C4-2B (cell line): ENCODE data around the gene COPS8.

Experiments
- H3K27ac ChIP-seq: fragments of 450-650 bp; 2 replicates; pipeline ENCODE4 v1.5.1; 2017
- ZFX ChIP-seq: fragments of 450-650 bp; IDR thresholded peaks from 2 replicates; pipeline ENCODE4 v1.6.1; 2017
- TF ChIP-seq, protein P1 (sequence below): fragments of 450-650 bp; conservative IDR thresholded peaks from 2 replicates; pipeline ENCODE4 v1.5.1; 2017; ENCODE audit warnings: mild to moderate bottlenecking

The COPS8 gene

DNA sequence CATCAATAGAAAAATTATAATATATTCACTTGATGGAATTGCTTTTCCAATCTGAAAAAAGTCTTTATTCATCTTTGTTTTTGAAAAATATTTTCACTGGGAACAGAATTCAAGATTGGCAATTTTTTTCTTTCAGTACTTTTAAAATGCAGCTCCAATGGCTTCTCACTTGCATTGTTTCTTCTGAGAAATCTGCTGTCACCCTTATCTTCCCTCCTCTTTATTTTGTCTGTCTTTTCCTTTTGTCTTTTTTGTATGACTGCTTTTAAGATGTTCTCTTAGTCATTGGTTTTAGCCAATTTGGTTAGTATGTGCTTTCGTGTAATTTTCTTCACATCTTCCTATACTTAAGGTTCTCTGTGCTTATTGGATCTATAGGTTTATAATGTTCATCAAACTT is 37.1 kb upstream of the COPS8 start:
- TF ChIP-seq ZFX = no peak
- TF ChIP-seq, protein P1, sequence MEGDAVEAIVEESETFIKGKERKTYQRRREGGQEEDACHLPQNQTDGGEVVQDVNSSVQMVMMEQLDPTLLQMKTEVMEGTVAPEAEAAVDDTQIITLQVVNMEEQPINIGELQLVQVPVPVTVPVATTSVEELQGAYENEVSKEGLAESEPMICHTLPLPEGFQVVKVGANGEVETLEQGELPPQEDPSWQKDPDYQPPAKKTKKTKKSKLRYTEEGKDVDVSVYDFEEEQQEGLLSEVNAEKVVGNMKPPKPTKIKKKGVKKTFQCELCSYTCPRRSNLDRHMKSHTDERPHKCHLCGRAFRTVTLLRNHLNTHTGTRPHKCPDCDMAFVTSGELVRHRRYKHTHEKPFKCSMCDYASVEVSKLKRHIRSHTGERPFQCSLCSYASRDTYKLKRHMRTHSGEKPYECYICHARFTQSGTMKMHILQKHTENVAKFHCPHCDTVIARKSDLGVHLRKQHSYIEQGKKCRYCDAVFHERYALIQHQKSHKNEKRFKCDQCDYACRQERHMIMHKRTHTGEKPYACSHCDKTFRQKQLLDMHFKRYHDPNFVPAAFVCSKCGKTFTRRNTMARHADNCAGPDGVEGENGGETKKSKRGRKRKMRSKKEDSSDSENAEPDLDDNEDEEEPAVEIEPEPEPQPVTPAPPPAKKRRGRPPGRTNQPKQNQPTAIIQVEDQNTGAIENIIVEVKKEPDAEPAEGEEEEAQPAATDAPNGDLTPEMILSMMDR = no peak
- no peak overlapping the region for H3K27ac ChIP-seq

- TF ChIP-seq ZFX = no peak
- TF ChIP-seq, protein P1 = no peak
- no peak overlapping the region for H3K27ac ChIP-seq
Measured at GRCh38 chr2:237051861-237052260, 33.8 kb upstream of the COPS8 start.

- no peak for TF ChIP-seq ZFX
- TF ChIP-seq, protein P1 = no peak
Measured at GRCh38 chr2:237053066-237053465, 32.6 kb upstream of the COPS8 start.

GRCh38 chr2:237055386-237056100 is 30.1 kb upstream of the COPS8 start:
- peak overlapping the region; percentile 26; the same call in 1 of the 2 replicates for H3K27ac ChIP-seq
- TF ChIP-seq, protein P1 = no peak
- no peak for TF ChIP-seq ZFX

More at GRCh38 chr2:237053066-237053465, 32.6 kb upstream of the COPS8 start:
- no peak overlapping the region for H3K27ac ChIP-seq

DNA sequence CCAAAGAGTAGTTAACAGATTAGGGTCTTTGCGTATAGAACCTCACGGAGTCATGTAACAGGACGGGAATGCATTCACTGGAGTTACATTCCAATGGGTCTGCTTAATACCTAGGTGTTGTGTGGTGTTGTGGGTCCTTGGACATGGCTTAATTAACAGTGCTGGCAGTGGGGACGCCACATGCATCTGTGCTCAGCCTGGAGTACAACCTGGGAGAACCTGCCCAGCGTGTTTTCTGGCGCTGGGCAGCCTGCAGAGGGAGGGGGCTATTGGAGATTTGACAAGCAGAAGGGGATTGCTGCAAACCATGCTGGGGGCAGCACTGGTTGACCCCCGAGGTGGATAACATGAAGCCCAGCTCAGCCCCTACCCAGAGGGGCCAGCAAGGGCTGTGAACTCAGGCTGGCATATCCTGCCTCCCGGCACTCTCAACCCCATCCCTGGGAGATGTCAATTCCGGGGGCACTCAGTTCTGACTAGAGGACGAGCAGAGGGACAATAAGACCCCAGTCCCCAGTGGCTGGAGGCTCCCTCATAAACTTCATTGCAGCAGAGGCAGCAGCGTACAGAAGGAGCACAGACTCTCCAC is 29.3 kb upstream of the COPS8 start:
- no peak for TF ChIP-seq ZFX
- TF ChIP-seq, protein P1 = no peak
- H3K27ac ChIP-seq = peak overlapping the region; percentile 26

GRCh38 chr2:237057107-237057506 is 28.6 kb upstream of the COPS8 start:
- no peak overlapping the region for H3K27ac ChIP-seq
- TF ChIP-seq ZFX = no peak
- TF ChIP-seq, protein P1 = no peak

GRCh38 chr2:237057893-237058300 is 27.8 kb upstream of the COPS8 start:
- no peak overlapping the region; the same call in 1 of the 2 replicates for H3K27ac ChIP-seq
- TF ChIP-seq ZFX = no peak
- TF ChIP-seq, protein P1 = no peak
